H9 (cell line): Measurements from ENCODE around the gene ACOX1. TPM values are rescaled to one million over a fixed set of nuclear protein-coding genes. Genes with fewer than 3 reads are reported as not detected.

Experiments used
- DNase-seq: peaks from one replicate; pipeline ENCODE4 v3.0.0-alpha.2; 2017
- H2AFZ ChIP-seq: one replicate; pipeline ENCODE4 v1.6.1; 2013; ENCODE audit warnings: mild to moderate bottlenecking, low read length, control low read depth, moderate library complexity
- H2AK5ac ChIP-seq: 2 replicates; pipeline ENCODE4 v1.6.1; 2013; ENCODE audit warnings: low read length, control low read depth, mixed read lengths; ENCODE audit not compliant: insufficient read length
- H2BK120ac ChIP-seq: one replicate; pipeline ENCODE4 v1.6.1; 2013; ENCODE audit warnings: low read depth, mild to moderate bottlenecking, low read length, control low read depth, inconsistent platforms; ENCODE audit not compliant: poor library complexity, severe bottlenecking
- H2BK12ac ChIP-seq: 2 replicates; pipeline ENCODE4 v1.6.1; 2013; ENCODE audit warnings: low read length, control low read depth, mixed read lengths, low read depth; ENCODE audit not compliant: insufficient read length
- H2BK15ac ChIP-seq: 2 replicates; pipeline ENCODE4 v1.6.1; 2013; ENCODE audit warnings: low read depth, low read length, control low read depth
- H2BK20ac ChIP-seq: one replicate; pipeline ENCODE4 v1.6.1; 2013; ENCODE audit warnings: low read depth, mild to moderate bottlenecking, low read length, control low read depth, inconsistent platforms; ENCODE audit not compliant: poor library complexity, severe bottlenecking
- H2BK5ac ChIP-seq: 2 replicates; pipeline ENCODE4 v1.6.1; 2013; ENCODE audit warnings: low read length, control low read depth, mixed read lengths; ENCODE audit not compliant: insufficient read length
- H3K14ac ChIP-seq: 2 replicates; pipeline ENCODE4 v1.6.1; 2013; ENCODE audit warnings: low read length, control low read depth; ENCODE audit not compliant: insufficient read depth
- H3K18ac ChIP-seq: 2 replicates; pipeline ENCODE4 v1.6.1; 2013; ENCODE audit warnings: low read depth, mild to moderate bottlenecking, mixed read lengths, low read length, control low read depth; ENCODE audit not compliant: insufficient read length
- H3K23ac ChIP-seq: 2 replicates; pipeline ENCODE4 v1.6.1; 2013; ENCODE audit warnings: low read length, control low read depth, mixed read lengths, low read depth; ENCODE audit not compliant: insufficient read length
- H3K23me2 ChIP-seq: 2 replicates; pipeline ENCODE4 v1.6.1; 2013; ENCODE audit warnings: low read depth, mild to moderate bottlenecking, mixed read lengths, low read length, control low read depth; ENCODE audit not compliant: insufficient read length, poor library complexity, severe bottlenecking
- H3K27ac ChIP-seq: 2 replicates; pipeline ENCODE4 v1.5.1; 2013; ENCODE audit warnings: low read length, control low read depth, mixed read lengths, low read depth; ENCODE audit not compliant: insufficient read length
- H3K27me3 ChIP-seq: 2 replicates; pipeline ENCODE4 v1.6.1; 2013; ENCODE audit warnings: low read length, control low read depth, inconsistent platforms; ENCODE audit not compliant: insufficient read depth
- H3K4ac ChIP-seq: 2 replicates; pipeline ENCODE4 v1.6.1; 2013; ENCODE audit warnings: low read depth, mild to moderate bottlenecking, control low read depth, inconsistent platforms, low read length, moderate library complexity
- H3K4me1 ChIP-seq: 2 replicates; pipeline ENCODE4 v1.6.1; 2013; ENCODE audit warnings: low read length, control low read depth, inconsistent platforms; ENCODE audit not compliant: insufficient read depth
- H3K4me2 ChIP-seq: 2 replicates; pipeline ENCODE4 v1.6.1; 2013; ENCODE audit warnings: low read length, control low read depth, mixed read lengths; ENCODE audit not compliant: insufficient read length, insufficient read depth
- H3K56ac ChIP-seq: 2 replicates; pipeline ENCODE4 v1.6.1; 2013; ENCODE audit warnings: low read depth, mild to moderate bottlenecking, mixed read lengths, low read length, control low read depth; ENCODE audit not compliant: insufficient read length
- H3K79me1 ChIP-seq: 2 replicates; pipeline ENCODE4 v1.6.1; 2013; ENCODE audit warnings: low read depth, mild to moderate bottlenecking, moderate library complexity, low read length, control low read depth, inconsistent platforms; ENCODE audit not compliant: insufficient read depth, poor library complexity, severe bottlenecking
- H3K79me2 ChIP-seq: 2 replicates; pipeline ENCODE4 v1.6.1; 2013; ENCODE audit warnings: low read length, control low read depth, inconsistent platforms; ENCODE audit not compliant: insufficient read depth
- H3K9ac ChIP-seq: 2 replicates; pipeline ENCODE4 v1.6.1; 2013; ENCODE audit warnings: low read length, control low read depth, mixed read lengths; ENCODE audit not compliant: insufficient read length; ENCODE audit errors: extremely low read depth
- H3K9me3 ChIP-seq: one replicate; pipeline ENCODE4 v1.6.1; 2013; ENCODE audit warnings: low read depth, low read length, inconsistent platforms; ENCODE audit not compliant: control insufficient read depth
- H3T11ph ChIP-seq: one replicate; pipeline ENCODE4 v1.6.1; 2013; ENCODE audit warnings: mild to moderate bottlenecking, low read length, control low read depth, inconsistent platforms
- H4K20me1 ChIP-seq: one replicate; pipeline ENCODE4 v1.6.1; 2013; ENCODE audit not compliant: control insufficient read depth, insufficient read length, insufficient read depth
- H4K5ac ChIP-seq: 2 replicates; pipeline ENCODE4 v1.6.1; 2013; ENCODE audit warnings: low read depth, mild to moderate bottlenecking, mixed read lengths, low read length, control low read depth; ENCODE audit not compliant: insufficient read length
- H4K8ac ChIP-seq: replicated peaks from 2 replicates; pipeline ENCODE4 v1.6.1; 2013; ENCODE audit warnings: low read length, control low read depth, mixed read lengths, low read depth; ENCODE audit not compliant: insufficient read length
- H4K91ac ChIP-seq: 2 replicates; pipeline ENCODE4 v1.6.1; 2013; ENCODE audit warnings: low read depth, mild to moderate bottlenecking, moderate library complexity, mixed read lengths, low read length, control low read depth; ENCODE audit not compliant: insufficient read length
- H3K27ac Mint-ChIP-seq, 3 experiments: 2 replicates in 2 of 3; 3 replicates in 1 of 3; pipeline ENCODE4 v1.8.0; 2020 to 2021; ENCODE audit warnings: mixed read lengths in 3 of 3, mild to moderate bottlenecking in 1 of 3, moderate library complexity in 1 of 3
- H3K27me3 Mint-ChIP-seq: 2 replicates; pipeline ENCODE4 v1.8.0; 2021; ENCODE audit warnings: low read depth, mild to moderate bottlenecking, moderate library complexity, mixed read lengths
- H3K36me3 Mint-ChIP-seq, 3 experiments: 2 replicates in 2 of 3; 3 replicates in 1 of 3; pipeline ENCODE4 v1.8.0; 2020 to 2021; ENCODE audit warnings: low read depth in 3 of 3, mixed read lengths in 3 of 3; ENCODE audit not compliant: insufficient read depth in 1 of 3
- H3K4me1 Mint-ChIP-seq, 2 experiments: 2 replicates each; pipeline ENCODE4 v1.8.0; 2020; ENCODE audit warnings: mixed read lengths in 2 of 2
- H3K4me3 Mint-ChIP-seq, 2 experiments: 2 replicates in 1 of 2; 3 replicates in 1 of 2; pipeline ENCODE4 v1.8.0; 2020 to 2021; ENCODE audit warnings: mild to moderate bottlenecking in 2 of 2, mixed read lengths in 2 of 2, moderate library complexity in 1 of 2
- H3K9me3 Mint-ChIP-seq, 2 experiments: 2 replicates in 1 of 2; 3 replicates in 1 of 2; pipeline ENCODE4 v1.8.0; 2020; ENCODE audit warnings: mild to moderate bottlenecking in 2 of 2, mixed read lengths in 2 of 2, moderate library complexity in 1 of 2
- CTCF ChIP-seq: fragments of 200-600 bp; sonication (generic); conservative IDR thresholded peaks from 3 replicates; pipeline ENCODE4 v1.8.0; 2021; ENCODE audit warnings: antibody characterized with exemption, mild to moderate bottlenecking
- WGBS: extraction: QIAGEN DNeasy Blood & Tissue Kit; methylation state at CpG from one replicate; pipeline ENCODE4 v1.1.7; 2013; ENCODE audit warnings: missing lambda C conversion rate, low lambda C conversion rate, mixed read lengths; ENCODE audit not compliant: insufficient read length; ENCODE audit errors: extremely low coverage; 5-methylcytosine and 5-hydroxymethylcytosine counted together
- total RNA-seq: library from RNA; stranded (reverse); gene quantifications from 2 replicates; pipeline ENCODE4 v1.2.1, GENCODE V29; 2021

ACOX1 gene
- total RNA-seq, 1 experiment from 2014 or later: 27.4 TPM

GRCh38 chr17:75965468-75965867 is 13.5 kb downstream of the ACOX1 start:
- H3K9me3 ChIP-seq: no peaks in the 10 kb centered on the region
- peaks cover 0 to 21% (median 10%) of the 10 kb centered on the region in 3 experiments; a peak in 6 of 7 replicates for H3K36me3 Mint-ChIP-seq
- H3K27ac ChIP-seq: no peak overlapping the region
- no peak overlapping the region for H3K23ac ChIP-seq
- H2BK5ac ChIP-seq: no peak overlapping the region
- no peak overlapping the region for H3K4ac ChIP-seq
- peaks cover 1 to 2% of the 10 kb centered on the region in 2 experiments for H3K4me1 Mint-ChIP-seq
- WGBS: no CpG with 5 or more reads among the region's 6 CpGs
- H3K27me3 Mint-ChIP-seq: no peaks in the 10 kb centered on the region
- H4K8ac ChIP-seq: no peak overlapping the region
- H3K23me2 ChIP-seq: no peaks in the 10 kb centered on the region
- no peaks in the 10 kb centered on the region for H3K4me1 ChIP-seq
- H2AFZ ChIP-seq: no peak overlapping the region
- H2AK5ac ChIP-seq: no peak overlapping the region
- no peak overlapping the region for H3K18ac ChIP-seq
- no peak overlapping the region for H4K91ac ChIP-seq
- no peak for DNase-seq
- no peak overlapping the region for H2BK12ac ChIP-seq
- H4K5ac ChIP-seq: no peak overlapping the region
- H3K9ac ChIP-seq: no peak overlapping the region
- H3K4me3 Mint-ChIP-seq: no peak overlapping the region
- H3K79me1 ChIP-seq: no peaks in the 10 kb centered on the region
- no peak overlapping the region for H2BK20ac ChIP-seq
- no peak overlapping the region for H3K14ac ChIP-seq
- no peak overlapping the region for H2BK15ac ChIP-seq
- no peaks in the 10 kb centered on the region for H3K27me3 ChIP-seq
- no peaks in the 10 kb centered on the region for H4K20me1 ChIP-seq
- H3K56ac ChIP-seq: no peak overlapping the region
- no peak overlapping the region for H3K4me2 ChIP-seq
- H3K79me2 ChIP-seq: no peaks in the 10 kb centered on the region
- H2BK120ac ChIP-seq: no peak overlapping the region
- no peaks in the 10 kb centered on the region for H3K9me3 Mint-ChIP-seq
- no peak overlapping the region for H3T11ph ChIP-seq
- no peak overlapping the region; a peak in 1 of 7 replicates for H3K27ac Mint-ChIP-seq
- TF ChIP-seq CTCF: no peak
